ENCODE measurements around the gene CCNC. TPM values are rescaled to one million over a fixed set of nuclear protein-coding genes. Genes with fewer than 3 reads are reported as not detected.

CCNC gene
- polyA plus RNA-seq, 1 donor (not counting 4 experiments of a cell fraction or from before 2014, with no cell fraction given), result 103 TPM

GRCh38 chr6:99520855-99521632 is 47.4 kb downstream of the CCNC start:
- dilution Hi-C loops (cut with MboI; ENCODE audit: extremely low pct_ligation_motif_present, low sequenced_read_pairs), result no loop called here
- H3K9ac ChIP-seq (ENCODE audit: control insufficient read depth, extremely low read depth, insufficient read depth, low read length), result peak overlapping the region; percentile 90
- no peaks in the 10 kb centered on the region for H4K20me1 ChIP-seq (ENCODE audit: control insufficient read depth, extremely low read depth, insufficient read depth, low read length)
- no peak for DNase-seq (ENCODE audit: low read depth, low spot score)
- peak overlapping the region; percentile 94 for H2AFZ ChIP-seq (ENCODE audit: control insufficient read depth, low read length)
- no peak for TF ChIP-seq EZH2 (IDR thresholded peaks at IDR 0.05; ENCODE audit: low read length)
- TF ChIP-seq CTCF (optimal IDR thresholded peaks at IDR 0.05 in 1 of 3, IDR thresholded peaks at IDR 0.05 in 1 of 3, conservative IDR thresholded peaks at IDR 0.05 in 1 of 3; ENCODE audit: extremely low read depth in 1 of 3, insufficient read depth in 2 of 3, low read length in 3 of 3), result peak; percentile 73 to 82 (median 78)
- no peaks in the 10 kb centered on the region for H3K9me3 ChIP-seq (ENCODE audit: control insufficient read depth, low read depth, low read length)
- H3K4me3 ChIP-seq (ENCODE audit: control insufficient read depth in 2 of 3, extremely low read depth in 1 of 3, insufficient read depth in 2 of 3, low read depth in 1 of 3, low read length in 3 of 3), result peak overlapping the region; percentile 80 to 95 (median 94)
- peak overlapping the region; percentile 86 for H3K27ac ChIP-seq (ENCODE audit: control insufficient read depth, insufficient read depth, low read length)
- H3K79me2 ChIP-seq (ENCODE audit: control insufficient read depth, insufficient read depth, low read length), result peaks cover 19% of the 10 kb centered on the region
- no peak for FAIRE-seq
- H3K9me1 ChIP-seq (ENCODE audit: control insufficient read depth, extremely low read depth, insufficient read depth, low read length), result no peaks in the 10 kb centered on the region
- no peaks in the 10 kb centered on the region for H3K27me3 ChIP-seq (ENCODE audit: control insufficient read depth, extremely low read depth, insufficient read depth, low read length)
- peaks cover 2% of the 10 kb centered on the region for H3K4me1 ChIP-seq (ENCODE audit: control insufficient read depth, extremely low read depth, insufficient read depth, low read length)
- H3K4me2 ChIP-seq (ENCODE audit: control insufficient read depth, extremely low read depth, insufficient read depth, low read depth, low read length), result peak overlapping the region; percentile 74
- H3K36me3 ChIP-seq (ENCODE audit: control insufficient read depth in 2 of 2, extremely low read depth in 1 of 2, insufficient read depth in 2 of 2, low read length in 2 of 2), result peaks cover 0 to 5% of the 10 kb centered on the region in 2 experiments

- dilution Hi-C loops (cut with MboI; ENCODE audit: extremely low pct_ligation_motif_present, low sequenced_read_pairs), result no loop called here
- Histone ChIP-seq H3K4me1 (ENCODE audit: control insufficient read depth, extremely low read depth, insufficient read depth, low read length) (peaks cover 2% of the 10 kb centered on the region), H3K4me3 (ENCODE audit: control insufficient read depth in 2 of 3, extremely low read depth in 1 of 3, insufficient read depth in 2 of 3, low read depth in 1 of 3, low read length in 3 of 3) (no peak overlapping the region), H3K27me3 (ENCODE audit: control insufficient read depth, extremely low read depth, insufficient read depth, low read length) (no peaks in the 10 kb centered on the region), H3K4me2 (ENCODE audit: control insufficient read depth, extremely low read depth, insufficient read depth, low read depth, low read length) (no peak overlapping the region), H3K27ac (ENCODE audit: control insufficient read depth, insufficient read depth, low read length) (no peak overlapping the region), H3K36me3 (ENCODE audit: control insufficient read depth in 2 of 2, extremely low read depth in 1 of 2, insufficient read depth in 2 of 2, low read length in 2 of 2) (peaks cover 0 to under 1% of the 10 kb centered on the region in 2 experiments), H4K20me1 (ENCODE audit: control insufficient read depth, extremely low read depth, insufficient read depth, low read length) (no peaks in the 10 kb centered on the region), H3K9me1 (ENCODE audit: control insufficient read depth, extremely low read depth, insufficient read depth, low read length) (no peaks in the 10 kb centered on the region), H2AFZ (ENCODE audit: control insufficient read depth, low read length) (no peak overlapping the region), H3K9ac (ENCODE audit: control insufficient read depth, extremely low read depth, insufficient read depth, low read length) (no peak overlapping the region), H3K9me3 (ENCODE audit: control insufficient read depth, low read depth, low read length) (no peaks in the 10 kb centered on the region), H3K79me2 (ENCODE audit: control insufficient read depth, insufficient read depth, low read length) (peaks cover 23% of the 10 kb centered on the region)
- TF ChIP-seq CTCF (optimal IDR thresholded peaks at IDR 0.05 in 1 of 3, IDR thresholded peaks at IDR 0.05 in 1 of 3, conservative IDR thresholded peaks at IDR 0.05 in 1 of 3; ENCODE audit: extremely low read depth in 1 of 3, insufficient read depth in 2 of 3, low read length in 3 of 3) (no peak), EZH2 (IDR thresholded peaks at IDR 0.05; ENCODE audit: low read length) (no peak)
- DNase-seq (ENCODE audit: low read depth, low spot score) (no peak), FAIRE-seq (no peak)
Observed at GRCh38 chr6:99519446-99519845, 49.0 kb downstream of the CCNC start.

Measured in keratinocyte (primary cell).